Lower leg skin (tissue), 4 donors: ENCODE results near the gene STOM. TPM values are rescaled to one million over a fixed set of nuclear protein-coding genes. Genes with fewer than 3 reads are reported as not detected.

Source experiments
- DNase-seq, 2 donors: peaks; one replicate each; pipeline ENCODE4 v3.0.0-alpha.2; 2019; ENCODE audit warnings: low spot score in 2 of 2
- H3K4me3 ChIP-seq: fragments of 200-600 bp; sonication (generic); 2 replicates; pipeline ENCODE4 v1.5.1; 2017; ENCODE audit warnings: mild to moderate bottlenecking, low read depth; ENCODE audit not compliant: poor library complexity, severe bottlenecking
- CTCF ChIP-seq, 3 donors: fragments of 450-650 bp; IDR thresholded peaks; one replicate each; pipeline ENCODE4 v1.5.1; 2016; ENCODE audit warnings: antibody characterized with exemption in 3 of 3, mild to moderate bottlenecking in 3 of 3, moderate library complexity in 2 of 3
- POLR2A ChIP-seq, 2 donors: fragments of 450-650 bp; IDR thresholded peaks; one replicate each; pipeline ENCODE4 v1.6.1; 2016 to 2017; ENCODE audit warnings: antibody characterized with exemption in 2 of 2, mild to moderate bottlenecking in 1 of 2, moderate library complexity in 1 of 2
- WGBS, 2 donors: methylation state at CpG; one replicate each; pipeline ENCODE4 v1.1.5; 2018; 5-methylcytosine and 5-hydroxymethylcytosine counted together
- intact Hi-C: fragments of 100-400 bp; cut with DNase I; formaldehyde crosslinking; loops from one replicate; pipeline ENCODE4 v1.15.0; 2023; ENCODE audit warnings: low total_unique reads
- total RNA-seq, 4 donors: library from RNA; depleted of rRNA; stranded (reverse); fragments of >200 nt; gene quantifications; one replicate each; pipeline ENCODE4 v1.1.0, GENCODE V29; 2016

Gene STOM
- total RNA-seq, 4 donors from 2014 or later = 131 to 323 (median 208) TPM

DNA sequence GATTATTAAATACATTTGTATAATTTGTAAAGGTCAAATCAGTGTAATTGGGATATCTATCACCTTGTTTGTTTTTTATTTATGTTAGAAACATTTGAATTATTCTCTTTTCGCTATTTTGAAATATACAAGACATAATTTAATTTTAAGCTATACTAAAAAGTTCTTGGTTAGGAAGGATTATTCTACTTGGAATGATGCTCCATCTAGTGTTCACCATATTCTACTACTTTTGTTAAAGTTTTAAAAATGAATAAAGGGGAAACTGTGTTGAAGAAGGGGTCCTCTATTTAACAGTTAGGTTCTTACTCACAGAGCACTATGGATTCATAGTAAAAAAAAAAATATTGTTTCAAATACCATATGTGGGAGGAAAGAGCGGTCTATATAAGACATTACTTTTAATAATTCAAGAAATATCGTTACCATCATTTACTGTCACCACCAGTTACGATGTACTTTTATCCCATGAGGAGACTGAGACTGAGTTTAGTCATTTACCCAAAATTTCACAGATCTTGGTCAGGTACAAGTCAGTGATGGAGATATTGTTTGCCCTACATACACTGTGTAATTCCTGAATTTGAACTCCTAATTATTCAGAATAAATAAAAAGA is 6.3 kb upstream of the STOM start:
- TF ChIP-seq CTCF (IDR thresholded peaks at IDR 0.05) = no peak
- TF ChIP-seq POLR2A (IDR thresholded peaks at IDR 0.05) = no peak
- intact Hi-C loops = no loop called here
- 84 to 85% methylated on average over 4 of the region's 4 CpGs for WGBS, 2 donors
- DNase-seq = no peak
- no peak overlapping the region for H3K4me3 ChIP-seq

- DNase-seq = no peak
- intact Hi-C loops = no loop called here
- no peak overlapping the region for H3K4me3 ChIP-seq
- 16 to 19% methylated on average over 5 of the region's 5 CpGs for WGBS, 2 donors
- TF ChIP-seq CTCF (IDR thresholded peaks at IDR 0.05) (no peak), POLR2A (IDR thresholded peaks at IDR 0.05) (no peak)
Observed at GRCh38 chr9:121373011-121373729, 3.1 kb upstream of the STOM start.

DNA sequence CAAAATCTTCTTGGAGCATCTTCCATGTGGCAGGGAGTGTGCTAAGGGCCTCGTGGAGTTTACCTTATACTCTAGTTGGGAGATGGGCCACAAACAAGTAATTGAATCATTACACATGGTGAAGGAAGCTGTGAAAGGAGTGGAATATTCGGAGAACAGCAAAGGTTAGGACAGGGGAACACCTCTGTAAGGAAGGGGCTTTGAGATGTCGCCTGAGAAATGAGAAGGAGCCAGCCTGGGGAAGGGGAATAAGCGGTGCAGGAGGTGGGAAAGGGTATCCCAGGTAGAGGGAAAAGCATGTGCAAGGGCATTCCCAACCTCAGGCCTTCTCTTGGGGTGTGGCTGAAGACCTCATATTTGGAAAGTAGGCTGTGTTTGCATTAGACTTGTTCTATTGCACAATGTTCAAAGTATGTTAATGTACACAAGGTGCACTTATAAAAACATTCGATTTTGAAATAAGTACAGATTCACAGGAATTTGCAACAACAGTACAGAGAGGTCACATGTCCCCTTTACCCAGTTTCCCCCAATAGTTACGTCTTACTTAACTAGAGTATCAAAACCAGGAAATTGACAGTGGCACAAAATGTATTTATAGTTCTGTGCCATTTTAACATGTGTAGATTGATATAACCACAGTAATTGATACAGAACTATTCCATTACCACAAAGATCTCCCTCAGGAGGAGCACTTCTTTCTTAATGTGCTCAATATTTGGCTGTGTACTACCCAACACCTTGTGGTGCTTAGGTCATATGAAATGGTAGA is 2.4 kb upstream of the STOM start:
- DNase-seq = no peak
- H3K4me3 ChIP-seq = no peak overlapping the region
- TF ChIP-seq CTCF (IDR thresholded peaks at IDR 0.05) (no peak), POLR2A (IDR thresholded peaks at IDR 0.05) (no peak)
- 55 to 59% methylated on average over 6 of the region's 6 CpGs for WGBS, 2 donors
- intact Hi-C loops = no loop called here

DNA sequence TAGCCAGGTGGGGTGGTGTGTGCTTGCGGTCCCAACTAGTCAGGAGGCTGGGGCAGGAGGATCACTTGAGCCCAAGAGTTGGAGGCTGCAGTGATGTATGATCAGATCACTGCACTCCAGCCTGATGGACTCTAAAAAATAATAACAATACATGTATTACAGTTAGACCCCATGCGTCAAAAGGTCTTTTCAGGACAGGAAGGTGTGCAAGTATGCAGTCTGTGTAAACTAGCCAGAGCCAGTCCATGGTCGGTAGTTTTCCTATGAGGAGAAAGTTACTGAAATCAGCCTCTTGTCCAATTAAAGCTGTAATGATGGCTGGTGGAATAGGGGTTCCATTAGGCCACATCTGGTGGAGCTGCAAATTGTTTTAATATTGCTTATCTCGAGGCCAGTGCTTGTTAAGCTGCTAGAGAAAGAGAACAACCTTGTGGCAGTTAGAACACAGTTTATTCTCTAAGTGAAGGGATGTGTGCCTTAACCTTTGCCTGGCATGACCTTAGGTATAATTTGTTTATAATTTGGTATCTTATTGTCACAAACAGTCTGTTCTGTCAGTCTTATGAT is 1.5 kb upstream of the STOM start:
- intact Hi-C loops = no loop called here
- 66 to 71% methylated on average over 4 of the region's 4 CpGs for WGBS, 2 donors
- TF ChIP-seq POLR2A (IDR thresholded peaks at IDR 0.05) (no peak), CTCF (IDR thresholded peaks at IDR 0.05) (no peak)
- no peak overlapping the region for H3K4me3 ChIP-seq
- DNase-seq = no peak

GRCh38 chr9:121368745-121369144 is 1.3 kb downstream of the STOM start:
- H3K4me3 ChIP-seq = peak overlapping the region; percentile 41
- TF ChIP-seq POLR2A (IDR thresholded peaks at IDR 0.05) (no peak), CTCF (IDR thresholded peaks at IDR 0.05) (no peak)
- intact Hi-C loops = loop anchor here (5.0 kb wide), 1 partner anchor 41 kb away; no protein-coding TSS in a partner anchor
- 17 to 36% methylated on average over 8 of the region's 8 CpGs for WGBS, 2 donors
- DNase-seq = no peak
